ENCODE measurements around the gene RPL4. TPM values are rescaled to one million over a fixed set of nuclear protein-coding genes. Genes with fewer than 3 reads are reported as not detected.

The RPL4 gene
- total and polyA plus RNA-seq, 12 donors, result 1,152 to 3,057 (median 1,312) TPM

DNA sequence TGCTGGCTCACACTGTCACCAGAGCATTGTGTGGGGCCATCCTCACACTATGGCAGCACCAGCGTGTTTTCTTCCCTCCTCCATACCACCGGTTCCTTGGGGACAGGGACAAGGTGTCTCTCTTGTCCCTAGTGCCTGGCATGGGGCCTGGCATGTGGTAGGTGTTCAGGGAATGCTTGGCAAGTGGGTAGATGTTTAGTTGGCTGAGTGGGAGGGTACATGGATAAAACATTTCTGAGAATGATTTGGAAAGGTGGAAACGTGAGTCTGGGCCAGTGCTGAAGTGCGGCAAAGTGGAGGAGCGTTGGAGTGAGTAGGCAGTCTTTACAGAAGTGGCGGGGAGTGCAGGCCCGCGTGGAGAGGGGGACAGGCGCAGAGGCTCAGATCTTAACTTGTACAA is 22.1 kb downstream of the RPL4 start:
- DNase-seq, result no peak
- H3K36me3 ChIP-seq, result peaks cover 0 to 60% (median 6%) of the 10 kb centered on the region in 9 donors
- TF ChIP-seq, protein P1, sequence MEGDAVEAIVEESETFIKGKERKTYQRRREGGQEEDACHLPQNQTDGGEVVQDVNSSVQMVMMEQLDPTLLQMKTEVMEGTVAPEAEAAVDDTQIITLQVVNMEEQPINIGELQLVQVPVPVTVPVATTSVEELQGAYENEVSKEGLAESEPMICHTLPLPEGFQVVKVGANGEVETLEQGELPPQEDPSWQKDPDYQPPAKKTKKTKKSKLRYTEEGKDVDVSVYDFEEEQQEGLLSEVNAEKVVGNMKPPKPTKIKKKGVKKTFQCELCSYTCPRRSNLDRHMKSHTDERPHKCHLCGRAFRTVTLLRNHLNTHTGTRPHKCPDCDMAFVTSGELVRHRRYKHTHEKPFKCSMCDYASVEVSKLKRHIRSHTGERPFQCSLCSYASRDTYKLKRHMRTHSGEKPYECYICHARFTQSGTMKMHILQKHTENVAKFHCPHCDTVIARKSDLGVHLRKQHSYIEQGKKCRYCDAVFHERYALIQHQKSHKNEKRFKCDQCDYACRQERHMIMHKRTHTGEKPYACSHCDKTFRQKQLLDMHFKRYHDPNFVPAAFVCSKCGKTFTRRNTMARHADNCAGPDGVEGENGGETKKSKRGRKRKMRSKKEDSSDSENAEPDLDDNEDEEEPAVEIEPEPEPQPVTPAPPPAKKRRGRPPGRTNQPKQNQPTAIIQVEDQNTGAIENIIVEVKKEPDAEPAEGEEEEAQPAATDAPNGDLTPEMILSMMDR (IDR thresholded peaks at IDR 0.05), result no peak
- 76 to 82% methylated on average over 9 of the region's 9 CpGs for WGBS, 2 donors
- intact Hi-C loops (cut with DNase I), result loop anchor here in 1 of 10 donors (10.0 kb wide), 1 partner anchor 78 kb away; no protein-coding TSS in a partner anchor
- peaks cover 0 to 14% (median 0%) of the 10 kb centered on the region in 9 donors for H3K4me1 ChIP-seq
- no peak overlapping the region for H3K4me3 ChIP-seq
- no peak overlapping the region for H3K27ac ChIP-seq
- no peaks in the 10 kb centered on the region for H3K27me3 ChIP-seq
- H3K9me3 ChIP-seq, result no peaks in the 10 kb centered on the region
- peak in 3 of 8 donors; percentile 43 to 69 (median 49) for ATAC-seq

DNA sequence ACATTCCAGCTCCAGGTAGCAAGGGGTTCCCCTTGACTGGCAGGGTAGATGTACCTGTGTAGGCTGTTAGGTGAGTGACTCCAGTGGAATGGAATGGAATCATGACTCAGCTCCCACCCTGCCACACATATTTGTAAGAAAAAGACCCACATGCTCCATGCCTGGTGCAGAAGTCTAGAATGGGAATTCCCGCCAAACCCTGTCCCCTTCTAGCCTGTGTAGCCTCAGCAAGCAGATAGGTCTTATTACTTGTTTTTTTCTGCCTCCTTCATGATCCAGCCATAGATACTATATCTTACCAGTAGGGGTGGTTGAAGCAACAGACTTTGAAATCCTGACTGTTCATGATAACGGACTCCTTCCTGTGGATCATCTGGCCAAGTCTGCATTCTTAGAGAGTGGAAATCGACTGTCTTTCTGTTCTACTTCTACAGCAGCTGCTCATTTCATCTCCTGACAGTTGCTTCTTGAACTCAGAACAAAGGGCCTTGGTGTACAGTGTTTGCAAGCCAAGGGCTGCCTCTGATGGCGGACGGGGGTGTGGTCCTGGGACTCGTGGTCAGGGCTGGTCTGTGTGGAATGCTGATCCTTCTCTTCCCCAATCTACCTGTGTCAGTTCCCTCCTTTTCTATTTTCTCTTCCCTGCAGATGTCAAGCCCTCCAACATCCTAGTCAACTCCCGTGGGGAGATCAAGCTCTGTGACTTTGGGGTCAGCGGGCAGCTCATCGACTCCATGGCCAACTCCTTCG is 23.4 kb downstream of the RPL4 start:
- TF ChIP-seq, protein P1 (IDR thresholded peaks at IDR 0.05), result no peak
- Histone ChIP-seq H3K4me3 (no peak overlapping the region), H3K27ac (no peak overlapping the region), H3K36me3 (peaks cover 0 to 47% (median 6%) of the 10 kb centered on the region in 9 donors), H3K9me3 (no peaks in the 10 kb centered on the region), H3K27me3 (no peaks in the 10 kb centered on the region), H3K4me1 (peaks cover 0 to 14% (median 2%) of the 10 kb centered on the region in 9 donors)
- ATAC-seq (no peak), DNase-seq (no peak)
- intact Hi-C loops (cut with DNase I), result loop anchor here in 1 of 10 donors (10.0 kb wide), 1 partner anchor 76 kb away; no protein-coding TSS in a partner anchor
- 88 to 91% methylated on average over 10 of the region's 10 CpGs for WGBS, 2 donors

DNA sequence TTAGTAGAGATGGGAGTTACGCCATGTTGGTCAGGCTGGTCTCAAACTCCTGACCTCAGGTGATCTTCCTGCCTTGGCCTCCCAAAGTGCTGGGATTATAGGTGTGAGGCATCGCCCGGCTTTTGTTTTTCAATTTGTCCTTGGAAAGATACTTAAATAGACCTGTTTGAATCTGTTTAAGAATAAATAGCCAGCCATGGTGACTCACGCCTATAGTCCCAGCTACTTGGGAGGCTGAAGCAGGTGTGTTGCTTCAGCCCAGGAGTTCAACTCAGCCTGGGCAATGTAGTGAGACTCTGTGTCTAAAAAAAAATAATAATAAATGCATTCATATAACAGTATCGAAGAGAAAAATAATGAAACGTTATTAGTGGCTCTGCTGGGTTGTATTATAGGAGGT is 24.4 kb downstream of the RPL4 start:
- H3K4me1 ChIP-seq, result peaks cover 0 to 14% (median 2%) of the 10 kb centered on the region in 9 donors
- 86 to 90% methylated on average over 6 of the region's 6 CpGs for WGBS, 2 donors
- intact Hi-C loops (cut with DNase I), result loop anchor here in 1 of 10 donors (10.0 kb wide), 1 partner anchor 75 kb away; no protein-coding TSS in a partner anchor
- TF ChIP-seq, protein P1 (IDR thresholded peaks at IDR 0.05), result no peak
- no peak overlapping the region for H3K4me3 ChIP-seq
- ATAC-seq (no peak), DNase-seq (no peak)
- no peaks in the 10 kb centered on the region for H3K9me3 ChIP-seq
- H3K36me3 ChIP-seq, result peaks cover 0 to 37% (median 6%) of the 10 kb centered on the region in 9 donors
- H3K27me3 ChIP-seq, result no peaks in the 10 kb centered on the region
- no peak overlapping the region for H3K27ac ChIP-seq

DNA sequence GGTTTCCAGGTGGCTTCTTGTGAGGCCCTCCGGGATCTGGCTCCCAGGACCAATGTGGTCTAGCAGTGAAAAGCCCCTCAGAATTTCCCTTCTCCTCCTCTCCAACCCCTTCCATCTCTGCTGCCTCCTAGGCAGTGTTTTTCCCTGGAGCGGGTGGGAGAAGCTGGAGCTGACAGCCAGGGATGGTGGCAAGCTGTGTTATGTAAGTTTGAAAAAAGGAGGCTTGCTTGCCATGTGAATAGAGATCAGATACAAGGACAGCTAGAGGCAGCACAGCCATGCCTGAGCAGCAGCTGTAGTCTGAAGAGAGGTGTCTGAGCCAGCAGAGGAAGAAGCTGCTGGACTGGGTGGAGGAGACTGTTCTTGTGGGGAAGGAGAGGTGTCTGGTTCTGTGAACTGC is 27.6 kb downstream of the RPL4 start:
- Histone ChIP-seq H3K4me3 (no peak overlapping the region), H3K9me3 (no peaks in the 10 kb centered on the region), H3K27me3 (no peaks in the 10 kb centered on the region), H3K36me3 (peaks cover 0 to 12% (median 6%) of the 10 kb centered on the region in 9 donors), H3K4me1 (peaks cover 0 to 27% (median 15%) of the 10 kb centered on the region in 9 donors), H3K27ac (no peak overlapping the region)
- ATAC-seq (no peak), DNase-seq (no peak)
- TF ChIP-seq, protein P1 (IDR thresholded peaks at IDR 0.05), result no peak
- 96% methylated on average over 2 of the region's 2 CpGs for WGBS, 2 donors
- intact Hi-C loops (cut with DNase I), result no loop called here
